HCT116 (cell line): ENCODE measurements around the gene SVEP1. TPM values are rescaled to one million over a fixed set of nuclear protein-coding genes. Genes with fewer than 3 reads are reported as not detected.

Experiments used
- ATAC-seq: fragments of 200-7000 bp; cut with Tn5 transposase; 2 replicates; pipeline ENCODE4 v1.9.1; 2020; ENCODE audit warnings: mild to moderate bottlenecking, moderate library complexity
- BruUV-seq: library from RNA; stranded (reverse); fragments of 400-500 nt; replicated peaks from 2 replicates; lab custom pipeline; 2021; lab: Mats Ljungman, UMichigan
- CTCF ChIA-PET: fragments of 300-600 bp; sonication (Branson Sonifier 250); formaldehyde crosslinking; loops from one replicate; lab custom pipeline; 2021; ENCODE audit warnings: antibody characterized with exemption; lab: Charles Lee
- POLR2A ChIA-PET: fragments of 300-600, 350-600 bp; sonication (Branson Sonifier 250); formaldehyde crosslinking; loops from one replicate; lab custom pipeline; 2021; ENCODE audit warnings: antibody characterized with exemption; lab: Charles Lee
- RAD21 ChIA-PET, 2 experiments: fragments of 300-600 bp; sonication (Branson Sonifier 250); formaldehyde crosslinking; loops; one replicate each; lab custom pipeline; 2023; ENCODE audit warnings: low total read pairs in 2 of 2; ENCODE audit not compliant: uncharacterized antibody in 2 of 2, unreplicated experiment in 2 of 2, low non-redundant PET in 1 of 2; lab: Charles Lee
- DNase-seq: peaks from one replicate; pipeline ENCODE4 v3.0.0-alpha.2; 2010; ENCODE audit warnings: low read depth, low spot score
- H2AFZ ChIP-seq: fragments of 200-600 bp; shearing (Covaris generic), sonication (generic); 2 replicates; pipeline ENCODE4 v1.6.1; 2017; ENCODE audit warnings: low read depth, mixed run types, mixed read lengths, antibody characterized with exemption, low read length; ENCODE audit not compliant: poor library complexity, severe bottlenecking
- H3K27ac ChIP-seq: 2 replicates; pipeline ENCODE4 v1.5.1; 2012; ENCODE audit warnings: low read depth, low read length
- H3K27me3 ChIP-seq: fragments of 200-600 bp; sonication (generic); 2 replicates; pipeline ENCODE4 v1.6.1; 2016; ENCODE audit warnings: mixed run types, low read length, mixed read lengths; ENCODE audit not compliant: insufficient read depth
- H3K36me3 ChIP-seq, 2 experiments: fragments of 200-500 bp in 1 of 2; fragments of 200-600 bp in 1 of 2; sonication (Bioruptor generic) in 1 of 2; sonication (generic) in 1 of 2; 2 replicates each; pipeline versions ENCODE4 v1.5.1 to v1.6.1; 2014 to 2016; ENCODE audit warnings: low read length in 2 of 2, inconsistent platforms in 1 of 2, mixed read lengths in 1 of 2, mixed run types in 1 of 2; ENCODE audit not compliant: insufficient read depth in 2 of 2, control insufficient read depth in 1 of 2
- H3K4me1 ChIP-seq, 2 experiments: fragments of 200-600 bp in 1 of 2; sonication (generic) in 1 of 2; 2 replicates each; pipeline versions ENCODE4 v1.5.1 to v1.6.1; 2012 to 2017; ENCODE audit warnings: low read length in 2 of 2, inconsistent platforms in 1 of 2, mild to moderate bottlenecking in 1 of 2, mixed read lengths in 1 of 2, mixed run types in 1 of 2, moderate library complexity in 1 of 2; ENCODE audit not compliant: insufficient read depth in 2 of 2, control insufficient read depth in 1 of 2
- H3K4me2 ChIP-seq: fragments of 200-600 bp; sonication (generic); 2 replicates; pipeline ENCODE4 v1.6.1; 2017; ENCODE audit warnings: mixed run types, low read length, mixed read lengths
- H3K4me3 ChIP-seq, 2 experiments: fragments of 200-600 bp in 1 of 2; sonication (generic) in 1 of 2; replicated peaks in 1 of 2; 2 replicates each; pipeline ENCODE4 v1.5.1; 2011 to 2016; ENCODE audit warnings: low read length in 2 of 2, control low read depth in 1 of 2, low read depth in 1 of 2, mild to moderate bottlenecking in 1 of 2, mixed read lengths in 1 of 2, mixed run types in 1 of 2
- H3K79me2 ChIP-seq: fragments of 200-600 bp; sonication (generic); 2 replicates; pipeline ENCODE4 v1.6.1; 2017; ENCODE audit warnings: mild to moderate bottlenecking, mixed run types, low read length, moderate library complexity, mixed read lengths; ENCODE audit not compliant: insufficient read depth
- H3K9ac ChIP-seq: fragments of 200-600 bp; sonication (generic); 2 replicates; pipeline ENCODE4 v1.6.1; 2016; ENCODE audit warnings: low read length, mixed read lengths
- H3K9me2 ChIP-seq: fragments of 200-600 bp; sonication (generic), shearing (Covaris generic); 2 replicates; pipeline ENCODE4 v1.6.1; 2017; ENCODE audit warnings: mixed run types, mild to moderate bottlenecking, moderate library complexity; ENCODE audit not compliant: insufficient read depth
- H3K9me3 ChIP-seq, 2 experiments: fragments of 200-500 bp in 1 of 2; fragments of 200-600 bp in 1 of 2; sonication (Bioruptor generic) in 1 of 2; sonication (generic) in 1 of 2; 2 replicates each; pipeline ENCODE4 v1.6.1; 2014 to 2017; ENCODE audit warnings: low read length in 2 of 2, mixed read lengths in 2 of 2, inconsistent platforms in 1 of 2, low read depth in 1 of 2, mild to moderate bottlenecking in 1 of 2, mixed run types in 1 of 2, moderate library complexity in 1 of 2; ENCODE audit not compliant: control insufficient read depth in 1 of 2, insufficient read depth in 1 of 2
- H4K20me1 ChIP-seq: fragments of 200-600 bp; sonication (generic), shearing (Covaris generic); 2 replicates; pipeline ENCODE4 v1.6.1; 2017; ENCODE audit warnings: mixed run types, mild to moderate bottlenecking, moderate library complexity; ENCODE audit not compliant: insufficient read depth
- ATF3 ChIP-seq: IDR thresholded peaks from 2 replicates; pipeline ENCODE4 v1.6.1; 2012
- CBX3 ChIP-seq: IDR thresholded peaks from 2 replicates; pipeline ENCODE4 v1.6.1; 2012; ENCODE audit warnings: low read depth
- EZH2phosphoT487 ChIP-seq: fragments of 200-600 bp; IDR thresholded peaks from 2 replicates; pipeline ENCODE4 v1.6.1; 2018; ENCODE audit warnings: antibody characterized with exemption, borderline replicate concordance
- FOSL1 ChIP-seq: IDR thresholded peaks from 2 replicates; pipeline ENCODE4 v1.6.1; 2012; ENCODE audit warnings: low read depth
- MAX ChIP-seq: IDR thresholded peaks from 2 replicates; pipeline ENCODE4 v1.6.1; 2012
- POLR2AphosphoS5 ChIP-seq: IDR thresholded peaks from 2 replicates; pipeline ENCODE4 v1.6.1; 2011; ENCODE audit warnings: mild to moderate bottlenecking, low read depth, low read length, moderate library complexity
- RAD21 ChIP-seq: IDR thresholded peaks from 2 replicates; pipeline ENCODE4 v1.6.1; 2012; ENCODE audit warnings: low read depth, mild to moderate bottlenecking
- SP1 ChIP-seq: IDR thresholded peaks from 2 replicates; pipeline ENCODE4 v1.6.1; 2012; ENCODE audit warnings: low read depth
- ZBTB33 ChIP-seq: IDR thresholded peaks from 2 replicates; pipeline ENCODE4 v1.6.1; 2011; ENCODE audit warnings: mild to moderate bottlenecking, low read length, moderate library complexity; ENCODE audit not compliant: insufficient replicate concordance; ENCODE audit errors: extremely low read depth
- intact Hi-C: fragments of 100-400 bp; cut with micrococcal nuclease; formaldehyde crosslinking; loops from 2 replicates; pipeline ENCODE4 v1.10.0; 2022
- total RNA-seq: library from RNA; stranded (reverse); gene quantifications from one replicate; pipeline ENCODE4 v1.2.1, GENCODE V29; 2021; ENCODE audit not compliant: unreplicated experiment

Gene SVEP1
- total RNA-seq, 1 experiment from 2014 or later = 0.15 TPM

- Histone ChIP-seq H3K27ac (no peak overlapping the region), H3K9ac (no peak overlapping the region), H3K9me3 (no peaks in the 10 kb centered on the region), H2AFZ (peak overlapping the region; percentile 56), H4K20me1 (no peaks in the 10 kb centered on the region), H3K27me3 (no peaks in the 10 kb centered on the region), H3K36me3 (no peaks in the 10 kb centered on the region), H3K79me2 (no peaks in the 10 kb centered on the region), H3K4me2 (no peak overlapping the region), H3K4me1 (no peaks in the 10 kb centered on the region), H3K9me2 (no peaks in the 10 kb centered on the region), H3K4me3 (no peak overlapping the region)
- DNase-seq = no peak
- ChIA-PET RAD21 (no interaction called here), POLR2A (no interaction called here), CTCF (no interaction called here)
- no TSS peak for BruUV-seq
- intact Hi-C loops = no loop called here
- ATAC-seq = peak; percentile 58; the same call in 1 of the 2 replicates
- no peak for TF ChIP-seq MAX
- no peak for TF ChIP-seq EZH2phosphoT487
- TF ChIP-seq CBX3 = no peak
- no peak for TF ChIP-seq ZBTB33
- TF ChIP-seq SP1 = 0 out of 2 replicates have a peak, but pooled peaks have one; percentile 26
Observed at GRCh38 chr9:110464321-110464720, 115.2 kb downstream of the SVEP1 start.

- BruUV-seq = no TSS peak
- Histone ChIP-seq H3K27me3 (no peaks in the 10 kb centered on the region), H3K79me2 (no peaks in the 10 kb centered on the region), H3K4me1 (no peaks in the 10 kb centered on the region), H3K27ac (no peak overlapping the region), H4K20me1 (no peaks in the 10 kb centered on the region), H3K9ac (no peak overlapping the region), H3K9me2 (no peaks in the 10 kb centered on the region), H3K36me3 (no peaks in the 10 kb centered on the region), H3K9me3 (no peaks in the 10 kb centered on the region), H3K4me3 (no peak overlapping the region), H2AFZ (peak overlapping the region; percentile 56), H3K4me2 (no peak overlapping the region)
- ChIA-PET CTCF (no interaction called here), RAD21 (no interaction called here), POLR2A (no interaction called here)
- no peak for TF ChIP-seq FOSL1
- TF ChIP-seq ATF3 = no peak
- TF ChIP-seq RAD21 = no peak
- no peak for TF ChIP-seq POLR2AphosphoS5
- no peak for TF ChIP-seq EZH2phosphoT487
- no peak for TF ChIP-seq MAX
- TF ChIP-seq ZBTB33 = no peak
- DNase-seq (no peak), ATAC-seq (no peak)
- intact Hi-C loops = no loop called here
Observed at GRCh38 chr9:110463499-110463898, 116.0 kb downstream of the SVEP1 start.
